Smooth muscle cell (in vitro differentiated cells): ENCODE data around the gene NOTCH4. TPM values are rescaled to one million over a fixed set of nuclear protein-coding genes. Genes with fewer than 3 reads are reported as not detected.

ENCODE experiments used
- DNase-seq: peaks from one replicate; lab custom pipeline; 2025; ENCODE audit not compliant: unreplicated experiment; lab: John Stamatoyannopoulos, UW
- H2AFZ ChIP-seq: fragments of 200-600 bp; sonication (generic); 2 replicates; pipeline ENCODE4 v1.6.0; 2016; ENCODE audit warnings: antibody characterized with exemption, low read depth, mild to moderate bottlenecking
- H3F3A ChIP-seq: fragments of 200-600 bp; sonication (generic); 2 replicates; pipeline ENCODE4 v1.6.0; 2017; ENCODE audit warnings: antibody characterized with exemption, low read depth
- H3K27ac ChIP-seq: fragments of 200-600 bp; sonication (generic); 2 replicates; pipeline ENCODE4 v1.5.1; 2016; ENCODE audit warnings: low read depth, mild to moderate bottlenecking
- H3K27me3 ChIP-seq: fragments of 200-600 bp; sonication (generic); 2 replicates; pipeline ENCODE4 v1.6.1; 2016; ENCODE audit warnings: low read depth, mild to moderate bottlenecking
- H3K36me3 ChIP-seq: fragments of 200-600 bp; sonication (generic); 2 replicates; pipeline ENCODE4 v1.5.1; 2016; ENCODE audit warnings: low read depth
- H3K4me1 ChIP-seq: fragments of 200-600 bp; sonication (generic); 2 replicates; pipeline ENCODE4 v1.5.1; 2016; ENCODE audit warnings: low read depth
- H3K4me2 ChIP-seq: fragments of 200-600 bp; sonication (generic); 2 replicates; pipeline ENCODE4 v1.6.0; 2016; ENCODE audit warnings: mild to moderate bottlenecking
- H3K4me3 ChIP-seq: fragments of 200-600 bp; sonication (generic); 2 replicates; pipeline ENCODE4 v1.5.1; 2016; ENCODE audit warnings: mild to moderate bottlenecking
- H3K79me2 ChIP-seq: fragments of 200-600 bp; sonication (generic); 2 replicates; pipeline ENCODE4 v1.6.0; 2016; ENCODE audit warnings: low read depth, mild to moderate bottlenecking
- H3K9ac ChIP-seq: fragments of 200-600 bp; sonication (generic); 2 replicates; pipeline ENCODE4 v1.6.0; 2016; ENCODE audit warnings: low read depth
- H3K9me3 ChIP-seq: fragments of 200-600 bp; sonication (generic); replicated peaks from 2 replicates; pipeline ENCODE4 v1.5.1; 2016; ENCODE audit warnings: low read depth
- H4K20me1 ChIP-seq: fragments of 200-600 bp; sonication (generic); 2 replicates; pipeline ENCODE4 v1.6.0; 2016; ENCODE audit warnings: low read depth
- CTCF ChIP-seq: fragments of 200-600 bp; sonication (generic); IDR thresholded peaks from 2 replicates; pipeline ENCODE4 v1.5.1; 2017; ENCODE audit warnings: borderline replicate concordance, mild to moderate bottlenecking, antibody characterized with exemption; ENCODE audit not compliant: insufficient read depth, poor library complexity, severe bottlenecking
- WGBS: methylation state at CpG from one replicate; pipeline ENCODE4 v1.1.7; 2016; ENCODE audit warnings: low lambda C conversion rate; 5-methylcytosine and 5-hydroxymethylcytosine counted together
- polyA plus RNA-seq: library from polyadenylated mRNA; unstranded; fragments of >200 nt; fragmentation: Nextera tagmentation; extraction: Ambion mirVana; gene quantifications from 2 replicates; pipeline ENCODE4 v1.2.1, GENCODE V29; 2016
- total RNA-seq: library from RNA; depleted of rRNA; stranded (reverse); fragments of >200 nt; gene quantifications from 2 replicates; pipeline ENCODE4 v1.2.3, GENCODE V29; 2014

NOTCH4 gene
- total and polyA plus RNA-seq, 2 experiments from 2014 or later = 0.54 to 1.6 TPM

DNA sequence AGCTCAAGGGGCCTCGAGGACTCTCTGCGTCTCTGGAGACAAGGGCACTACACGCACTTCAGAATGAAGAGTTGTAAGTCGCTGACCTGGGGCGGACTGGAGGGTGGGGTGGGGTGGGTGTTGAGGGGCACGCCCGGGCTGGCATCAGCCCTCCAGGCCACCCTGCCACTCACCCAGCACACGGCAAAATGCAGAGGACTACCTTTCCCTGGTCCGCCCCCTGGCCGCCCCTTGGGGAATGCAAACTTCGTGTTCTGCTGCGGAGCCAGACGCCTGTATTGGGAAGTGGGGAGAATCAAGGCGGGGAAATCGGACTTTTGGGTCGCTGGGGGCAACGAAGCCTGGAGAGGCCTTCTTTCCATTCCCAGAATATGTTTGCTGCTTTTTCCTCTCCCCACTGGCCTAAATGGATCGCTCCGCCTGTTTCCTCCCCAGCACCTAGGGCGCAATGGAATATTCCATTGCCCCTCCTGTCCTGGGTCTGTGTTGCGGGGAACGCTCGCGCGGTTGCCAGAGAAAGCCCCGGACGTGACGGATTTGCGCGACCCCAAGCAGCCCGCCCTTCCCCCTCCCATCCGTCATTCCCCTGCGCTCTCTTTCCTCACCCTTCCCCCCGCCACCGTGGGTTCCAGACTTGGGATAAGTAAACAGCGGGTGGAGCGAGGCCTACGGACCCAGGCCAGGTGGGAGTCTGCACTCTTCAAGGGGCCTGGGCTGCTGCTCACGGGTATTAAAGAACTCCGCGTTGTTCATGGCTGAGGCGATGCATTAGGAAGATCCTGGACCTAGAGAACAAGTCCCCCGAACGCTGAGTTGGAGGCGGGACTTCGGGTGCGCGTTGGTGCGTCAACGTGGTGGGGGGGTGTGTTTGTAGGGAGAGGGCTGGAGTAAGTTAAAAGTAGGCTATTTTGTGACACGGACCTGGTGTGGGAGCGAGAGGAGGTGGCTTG is 70.0 kb downstream of the NOTCH4 start, which contains the start of gene PPT2:
Gene PPT2, plus strand, starts transcription at position 578 of the 950 bp plus-strand sequence. CDS start 454 bp downstream, outside the sequence.
- Histone ChIP-seq H3K9me3 (no peaks in the 10 kb centered on the region), H3F3A (no peaks in the 10 kb centered on the region), H3K9ac (peak within 1 kb of the TSS; percentile 87), H2AFZ (peak within 1 kb of the TSS; percentile 82), H3K27me3 (peaks cover 26% of the 10 kb centered on the region), H3K4me3 (peak within 1 kb of the TSS; percentile 85), H3K36me3 (no peaks in the 10 kb centered on the region), H4K20me1 (no peaks in the 10 kb centered on the region), H3K27ac (peak within 1 kb of the TSS; percentile 91), H3K4me2 (peak within 1 kb of the TSS; percentile 90), H3K79me2 (peaks cover 10% of the 10 kb centered on the region), H3K4me1 (peaks cover 18% of the 10 kb centered on the region)
- WGBS = under 1% methylated on average over 50 of the region's 52 CpGs
- no peak for TF ChIP-seq CTCF
- DNase-seq = peak; percentile 73

- H3K9ac ChIP-seq = peak overlapping the region; percentile 87
- peak overlapping the region; percentile 90 for H3K4me2 ChIP-seq
- H3K9me3 ChIP-seq = no peaks in the 10 kb centered on the region
- H3F3A ChIP-seq = no peaks in the 10 kb centered on the region
- no peaks in the 10 kb centered on the region for H3K36me3 ChIP-seq
- peaks cover 18% of the 10 kb centered on the region for H3K4me1 ChIP-seq
- peak overlapping the region; percentile 91 for H3K27ac ChIP-seq
- peak overlapping the region; percentile 20 for H2AFZ ChIP-seq
- H3K79me2 ChIP-seq = peaks cover 10% of the 10 kb centered on the region
- no peak for TF ChIP-seq CTCF
- H3K4me3 ChIP-seq = peak overlapping the region; percentile 85
- H4K20me1 ChIP-seq = no peaks in the 10 kb centered on the region
- peak; percentile 27 for DNase-seq
- 5% methylated on average over 35 of the region's 35 CpGs for WGBS
- peaks cover 26% of the 10 kb centered on the region for H3K27me3 ChIP-seq
Measured at GRCh38 chr6:32152769-32153563, 70.9 kb downstream of the NOTCH4 start.

DNA sequence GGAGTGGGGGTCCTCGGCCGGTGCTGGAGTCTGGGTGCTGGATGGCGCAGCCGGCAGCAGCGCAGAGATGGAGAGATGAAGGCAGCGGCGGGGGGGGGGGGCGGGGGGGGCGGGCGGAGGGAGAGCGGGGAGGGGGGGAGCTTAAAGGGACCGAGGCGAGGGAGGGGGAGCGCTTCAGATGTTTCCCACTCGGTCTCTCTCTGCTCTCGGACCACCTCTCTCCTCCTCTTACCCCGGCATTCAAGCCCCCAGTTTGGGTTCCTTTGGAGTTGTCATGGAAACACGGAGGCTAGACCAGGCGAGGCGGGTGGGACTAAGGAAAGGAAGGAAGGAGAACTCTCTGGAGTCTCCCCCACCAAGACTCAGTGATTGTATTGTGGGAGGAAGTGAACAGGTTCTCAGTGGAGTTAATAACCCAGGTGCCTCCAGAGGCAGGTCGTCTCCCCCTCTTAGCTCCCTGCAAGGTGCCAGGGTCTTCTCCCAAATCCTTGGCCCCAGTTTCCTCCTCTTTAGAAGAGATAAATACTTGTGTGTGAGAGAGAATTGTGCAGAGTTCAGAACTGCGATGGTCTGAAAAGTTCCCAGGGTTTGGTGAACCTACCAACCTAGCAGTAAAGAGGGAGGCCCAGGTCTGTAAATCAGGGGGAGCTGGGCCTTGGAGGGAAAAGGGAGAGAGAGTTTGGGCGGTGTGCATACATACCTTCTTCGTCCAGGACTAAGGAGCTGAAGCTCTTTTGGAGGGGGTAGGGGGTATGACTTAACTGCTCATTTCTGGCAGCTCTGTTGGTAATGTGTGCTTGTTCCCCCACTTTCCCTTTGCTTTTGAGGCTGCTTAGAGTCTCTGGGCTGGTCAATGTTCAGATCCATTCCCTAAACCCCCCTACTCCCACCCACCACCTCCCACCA is 71.8 kb downstream of the NOTCH4 start, which contains the start of gene PRRT1:
Gene PRRT1, minus strand, starts transcription at position 77 of the 906 bp plus-strand sequence. CDS start 112 bp downstream, outside the sequence.
- no peaks in the 10 kb centered on the region for H3F3A ChIP-seq
- no peak for DNase-seq
- H3K4me2 ChIP-seq = peak within 1 kb of the TSS; percentile 90
- peaks cover 10% of the 10 kb centered on the region for H3K79me2 ChIP-seq
- peak within 1 kb of the TSS; percentile 87 for H3K9ac ChIP-seq
- peak within 1 kb of the TSS; percentile 20 for H2AFZ ChIP-seq
- no peaks in the 10 kb centered on the region for H3K36me3 ChIP-seq
- H3K4me3 ChIP-seq = peak within 1 kb of the TSS; percentile 85
- TF ChIP-seq CTCF = no peak
- peak within 1 kb of the TSS; percentile 91 for H3K27ac ChIP-seq
- H3K9me3 ChIP-seq = no peaks in the 10 kb centered on the region
- peaks cover 18% of the 10 kb centered on the region for H3K4me1 ChIP-seq
- WGBS = 10% methylated on average over 13 of the region's 24 CpGs
- no peaks in the 10 kb centered on the region for H4K20me1 ChIP-seq
- H3K27me3 ChIP-seq = peaks cover 26% of the 10 kb centered on the region
